T47D (cell line): ENCODE results near the gene STYXL2.
A peak's percentile ranks its signal among the peaks of the same experiment; 100 is the strongest.

Experiments
- DNase-seq, 2 experiments: peaks; one replicate each; pipeline versions ENCODE4 v3.0.0 to v3.0.0-alpha.2; 2011 to 2012; ENCODE audit warnings: low read depth in 1 of 2, low spot score in 1 of 2
- JUND ChIP-seq: IDR thresholded peaks from 2 replicates; pipeline ENCODE4 v1.6.1; 2012; ENCODE audit warnings: low read depth
- in situ Hi-C: cut with HindIII; loops from 2 replicates; pipeline ENCODE4 v1.10.0; 2016; ENCODE audit warnings: low sequenced_read_pairs, low pct_unique_long_range_greater_than_20kb

Gene STYXL2

DNA sequence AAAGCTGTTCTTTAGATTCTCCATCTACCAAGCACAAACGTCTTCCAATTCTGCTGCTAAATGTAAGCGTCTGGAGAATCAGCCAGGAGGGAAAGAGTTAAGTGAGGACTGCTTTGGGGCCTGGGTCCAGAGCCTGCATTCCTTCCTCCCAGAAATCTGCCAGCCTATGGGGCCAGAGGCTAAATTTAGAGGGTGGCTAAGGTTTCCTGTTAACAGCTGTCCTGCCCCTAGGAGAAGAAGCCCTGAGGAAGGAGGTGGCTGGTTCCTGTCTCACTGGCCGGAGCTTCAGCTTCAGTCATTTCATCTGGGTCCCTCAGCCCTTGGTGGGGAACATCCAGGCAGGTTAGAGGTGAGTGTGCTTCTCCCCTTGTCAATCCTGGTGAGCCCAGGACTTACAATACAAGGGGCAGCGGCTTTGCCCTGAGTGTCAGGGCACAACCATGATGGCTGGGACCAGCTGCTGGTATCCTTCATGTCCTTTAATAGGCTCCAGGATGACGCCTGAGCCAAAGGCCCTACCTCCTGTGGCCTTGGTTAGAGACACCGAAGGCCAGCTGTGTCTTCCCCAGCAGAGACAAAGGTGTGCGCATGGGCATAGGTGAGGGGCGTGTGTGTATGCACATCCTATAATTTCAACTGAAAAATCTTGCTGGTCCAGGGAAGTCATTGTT, at the start of gene STYXL2:
Gene STYXL2 (plus strand): TSS at position 230 of the 671 bp plus-strand sequence. CDS start 775 bp downstream, outside the sequence.
- in situ Hi-C loops, result no loop called here
- no peak for DNase-seq
- no peak for TF ChIP-seq JUND

DNA sequence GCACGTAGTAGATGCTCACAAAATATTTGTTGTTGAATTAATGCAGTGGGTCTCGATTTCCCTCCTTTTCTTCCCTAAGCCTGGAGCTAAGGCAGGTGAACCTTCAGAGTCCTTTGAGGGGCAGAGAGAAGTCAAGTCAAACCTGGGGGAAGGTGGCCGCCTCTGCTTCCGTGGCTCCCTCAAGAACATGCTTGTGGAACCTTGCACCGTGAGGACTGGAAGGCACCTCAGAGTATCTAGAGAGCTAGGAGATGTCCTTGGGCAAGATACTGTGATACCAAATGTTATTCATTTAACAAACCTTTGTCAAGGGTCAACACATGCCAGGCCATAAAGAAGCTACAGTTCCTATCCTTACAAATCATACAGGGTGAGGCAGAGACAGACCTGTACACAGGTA, 42.0 kb upstream of the STYXL2 start:
- TF ChIP-seq JUND, result no peak
- in situ Hi-C loops, result no loop called here
- no peak for DNase-seq

- TF ChIP-seq JUND, result no peak
These were observed 41.5 kb upstream of the STYXL2 start for GRCh38 chr1:167052389-167052788.

DNA sequence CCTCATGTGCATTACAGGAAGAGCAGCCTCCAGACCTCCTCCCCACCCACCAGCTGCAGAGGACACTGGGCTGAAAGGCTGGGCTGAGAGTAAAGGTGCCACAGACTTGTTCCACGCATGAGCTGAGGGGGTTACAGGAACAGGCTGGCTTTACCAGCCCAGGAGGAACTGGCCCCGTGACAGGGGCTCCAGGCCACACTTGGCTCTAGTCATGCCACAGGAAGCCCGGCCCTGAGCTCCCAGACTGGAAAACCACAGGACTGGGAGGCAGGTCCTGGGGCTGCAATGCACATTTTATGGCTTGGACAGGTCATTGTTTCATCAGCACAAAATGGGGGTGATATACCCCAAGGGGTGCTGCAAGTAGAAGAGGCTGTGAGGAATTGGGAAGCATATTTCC, 39.3 kb upstream of the STYXL2 start:
- TF ChIP-seq JUND, result no peak
- in situ Hi-C loops, result no loop called here
- no peak for DNase-seq

More at GRCh38 chr1:167052389-167052788, 41.5 kb upstream of the STYXL2 start:
- DNase-seq, result peak in 1 of 2 experiments; percentile 57
- in situ Hi-C loops, result no loop called here

DNA sequence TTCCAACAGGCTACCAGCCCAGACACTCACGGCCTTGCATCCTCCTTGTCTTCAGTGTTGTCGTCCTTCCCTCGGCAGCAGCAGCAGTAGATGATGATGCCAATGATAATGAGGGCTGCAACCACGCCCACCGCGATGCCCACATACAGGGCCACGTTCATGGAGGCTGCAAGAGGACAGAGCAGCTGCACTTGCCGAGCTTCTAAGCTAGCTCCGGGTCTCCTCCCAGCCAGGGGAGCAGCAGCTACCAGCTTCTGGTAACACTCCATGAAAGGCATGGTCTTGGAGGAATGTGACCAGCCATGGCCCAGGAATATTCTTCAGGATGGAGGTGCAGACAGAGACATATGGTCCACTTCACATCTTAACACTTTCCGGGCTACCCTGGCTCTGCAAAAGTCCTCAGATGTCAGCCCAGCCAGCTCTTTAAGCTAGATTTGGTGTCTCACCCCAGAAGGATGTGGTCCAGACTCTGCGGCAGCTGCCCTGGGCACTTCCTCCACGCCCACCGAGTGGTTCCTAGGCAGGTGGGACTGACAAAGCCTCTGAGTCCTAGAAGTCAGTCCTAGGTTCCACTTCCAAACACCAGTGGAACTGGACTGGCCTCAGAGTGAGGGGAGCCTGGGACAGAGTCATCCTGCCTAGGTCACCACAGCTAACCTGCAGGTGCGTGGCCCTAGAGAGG, 38.8 kb upstream of the STYXL2 start:
- in situ Hi-C loops, result no loop called here

DNA sequence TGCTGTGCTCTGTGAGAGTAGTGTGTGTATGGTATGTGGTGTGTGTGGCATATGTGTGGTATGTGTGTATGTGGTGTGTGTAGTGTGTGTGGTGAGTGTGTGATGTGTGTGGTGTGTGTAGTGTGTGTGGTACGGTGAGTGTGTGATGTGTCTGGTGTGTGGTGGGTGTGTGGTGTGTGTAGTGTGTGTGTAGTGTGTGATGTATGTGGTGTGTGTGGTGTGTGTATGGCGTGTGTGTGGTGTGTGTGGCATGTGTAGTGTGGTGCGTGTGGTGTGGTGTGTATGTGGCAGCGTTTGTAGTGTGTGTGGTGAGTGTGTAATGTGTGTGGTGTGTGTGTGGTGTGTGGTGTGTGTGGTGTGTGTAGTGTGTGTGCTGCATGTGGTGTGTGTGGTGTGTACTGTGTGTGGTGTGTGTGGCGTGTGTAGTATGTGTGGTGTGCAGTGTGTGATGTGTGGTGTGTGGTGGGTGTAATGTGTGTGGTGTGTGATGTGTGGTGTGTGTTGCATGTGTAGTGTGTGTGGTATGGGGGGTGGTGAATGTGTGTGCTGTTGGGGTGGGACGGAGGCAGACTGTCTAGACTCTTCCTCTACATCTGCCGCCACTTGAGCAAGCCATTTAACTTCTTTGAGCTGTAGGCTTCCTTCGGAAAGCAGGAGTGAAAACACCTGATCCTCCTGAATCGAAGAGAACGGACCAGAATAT, 37.2 kb upstream of the STYXL2 start:
- DNase-seq, result no peak
- no peak for TF ChIP-seq JUND
- in situ Hi-C loops, result no loop called here

More for the DNA sequence above, 38.8 kb upstream of the STYXL2 start:
- no peak for TF ChIP-seq JUND
- DNase-seq, result no peak

GRCh38 chr1:167057241-167057688, 36.6 kb upstream of the STYXL2 start:
- in situ Hi-C loops, result no loop called here
- peak; percentile 51 to 85 for DNase-seq
- no peak for TF ChIP-seq JUND

- TF ChIP-seq JUND, result no peak
- peak; percentile 45 to 74 for DNase-seq
- in situ Hi-C loops, result no loop called here
These were observed 34.6 kb upstream of the STYXL2 start for GRCh38 chr1:167059045-167059808.

GRCh38 chr1:167059809-167060107, 34.1 kb upstream of the STYXL2 start:
- DNase-seq, result no peak
- no peak for TF ChIP-seq JUND
- in situ Hi-C loops, result no loop called here

DNA sequence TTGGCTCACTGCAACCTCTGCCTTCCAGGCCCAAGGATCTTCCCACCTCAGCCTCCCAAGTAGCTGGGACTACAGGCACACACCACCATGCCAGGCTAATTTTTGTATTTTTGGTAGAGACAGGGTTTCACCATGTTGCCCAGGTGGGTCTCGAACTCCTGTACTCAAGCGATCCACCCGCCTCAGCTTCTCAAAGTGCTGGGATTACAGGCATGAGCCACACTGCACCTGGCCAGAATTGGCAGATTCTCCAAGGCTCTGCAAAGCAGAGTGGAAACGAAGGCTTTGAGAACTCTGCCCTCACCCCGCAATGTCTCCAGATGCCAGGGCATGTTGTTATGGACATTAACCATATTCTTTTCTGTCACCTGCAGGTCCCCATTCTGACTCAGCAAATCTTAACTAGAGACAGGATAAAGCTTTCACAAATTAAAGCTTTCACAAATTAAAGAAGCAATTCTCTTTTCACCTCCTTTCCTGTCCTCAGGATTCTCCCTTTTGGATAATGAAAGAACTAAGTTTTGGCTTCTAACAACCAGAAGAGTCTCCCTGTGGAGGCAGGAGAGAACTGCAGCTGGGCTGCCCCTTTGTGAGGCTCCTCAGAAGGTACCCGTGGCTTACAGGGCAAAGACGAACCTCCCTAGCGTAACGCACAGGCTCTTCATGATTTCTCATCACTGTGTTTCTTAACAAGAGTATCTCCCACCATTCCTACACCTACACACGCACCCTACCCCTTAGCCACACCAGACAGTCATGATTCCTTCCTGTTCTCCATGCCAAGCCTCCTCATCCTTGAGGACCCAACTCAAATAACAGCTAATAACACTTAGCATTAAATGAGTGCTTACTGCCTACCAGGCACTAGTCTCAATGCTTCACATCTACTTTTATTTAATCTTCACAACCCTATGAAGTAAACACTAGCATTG, 33.5 kb upstream of the STYXL2 start:
- in situ Hi-C loops, result no loop called here
- no peak for TF ChIP-seq JUND

GRCh38 chr1:167061073-167061464, 32.8 kb upstream of the STYXL2 start:
- no peak for DNase-seq
- in situ Hi-C loops, result no loop called here
- no peak for TF ChIP-seq JUND

More for the DNA sequence above, 33.5 kb upstream of the STYXL2 start:
- DNase-seq, result peak in 1 of 2 experiments; percentile 52
